Choroid plexus epithelial cell (primary cell): ENCODE results near the gene HMGB2.

Experiments used
- DNase-seq: peaks from one replicate; pipeline ENCODE4 v3.0.0-alpha.2; 2010; ENCODE audit warnings: low read depth
- H3K4me3 ChIP-seq: 2 replicates; pipeline ENCODE4 v1.5.1; 2011; ENCODE audit warnings: low read depth, mild to moderate bottlenecking, control low read depth, low read length, moderate library complexity
- TF ChIP-seq, protein P1 (sequence below): conservative IDR thresholded peaks from 2 replicates; pipeline ENCODE4 v1.5.1; 2011; ENCODE audit warnings: low read depth, mild to moderate bottlenecking, control low read depth, inconsistent platforms, low read length, moderate library complexity

Gene HMGB2

DNA sequence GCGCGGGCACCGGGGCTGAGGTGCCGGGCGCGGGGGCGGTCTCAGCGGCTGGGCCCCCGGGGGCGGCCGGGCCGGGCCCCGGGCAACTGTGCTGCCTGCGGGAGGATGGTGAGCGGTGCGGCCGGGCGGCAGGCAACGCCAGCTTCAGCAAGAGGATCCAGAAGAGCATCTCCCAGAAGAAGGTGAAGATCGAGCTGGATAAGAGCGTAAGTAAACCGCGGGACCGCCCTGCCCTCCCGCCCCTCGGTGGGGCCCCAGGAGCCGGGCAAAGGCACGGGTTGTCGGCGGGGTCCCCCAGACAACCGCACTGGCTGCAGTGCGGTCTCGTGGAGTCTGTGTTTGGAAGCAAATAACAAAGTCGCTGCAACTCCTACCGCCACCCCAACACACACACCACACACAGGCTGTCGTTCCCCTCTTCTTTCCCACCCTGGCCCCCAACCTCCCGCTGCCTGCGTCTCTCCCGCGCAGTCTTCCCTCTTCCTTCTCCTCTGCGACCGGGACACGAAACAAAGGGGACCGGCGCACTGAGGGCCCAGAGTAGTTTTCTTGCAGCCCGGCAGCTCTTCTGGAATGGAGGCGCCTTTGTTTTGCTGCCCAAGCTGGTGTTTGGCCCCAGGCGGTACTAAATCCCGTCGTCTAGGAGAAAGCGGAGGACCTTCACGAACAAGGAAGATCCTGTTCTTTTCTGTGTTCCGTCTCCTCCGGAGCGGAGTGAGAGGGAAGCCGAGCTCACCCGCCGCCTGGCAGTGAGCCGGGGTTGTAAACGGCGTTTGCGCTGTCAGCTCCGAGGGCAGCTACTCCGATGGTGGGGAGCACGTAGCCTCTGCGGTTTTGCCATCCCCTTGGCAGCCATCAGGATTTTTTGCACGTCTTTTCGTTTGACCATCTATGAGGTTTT lies 37.4 kb upstream of the HMGB2 start:
- TF ChIP-seq, protein P1, sequence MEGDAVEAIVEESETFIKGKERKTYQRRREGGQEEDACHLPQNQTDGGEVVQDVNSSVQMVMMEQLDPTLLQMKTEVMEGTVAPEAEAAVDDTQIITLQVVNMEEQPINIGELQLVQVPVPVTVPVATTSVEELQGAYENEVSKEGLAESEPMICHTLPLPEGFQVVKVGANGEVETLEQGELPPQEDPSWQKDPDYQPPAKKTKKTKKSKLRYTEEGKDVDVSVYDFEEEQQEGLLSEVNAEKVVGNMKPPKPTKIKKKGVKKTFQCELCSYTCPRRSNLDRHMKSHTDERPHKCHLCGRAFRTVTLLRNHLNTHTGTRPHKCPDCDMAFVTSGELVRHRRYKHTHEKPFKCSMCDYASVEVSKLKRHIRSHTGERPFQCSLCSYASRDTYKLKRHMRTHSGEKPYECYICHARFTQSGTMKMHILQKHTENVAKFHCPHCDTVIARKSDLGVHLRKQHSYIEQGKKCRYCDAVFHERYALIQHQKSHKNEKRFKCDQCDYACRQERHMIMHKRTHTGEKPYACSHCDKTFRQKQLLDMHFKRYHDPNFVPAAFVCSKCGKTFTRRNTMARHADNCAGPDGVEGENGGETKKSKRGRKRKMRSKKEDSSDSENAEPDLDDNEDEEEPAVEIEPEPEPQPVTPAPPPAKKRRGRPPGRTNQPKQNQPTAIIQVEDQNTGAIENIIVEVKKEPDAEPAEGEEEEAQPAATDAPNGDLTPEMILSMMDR = peak; percentile 22

DNA sequence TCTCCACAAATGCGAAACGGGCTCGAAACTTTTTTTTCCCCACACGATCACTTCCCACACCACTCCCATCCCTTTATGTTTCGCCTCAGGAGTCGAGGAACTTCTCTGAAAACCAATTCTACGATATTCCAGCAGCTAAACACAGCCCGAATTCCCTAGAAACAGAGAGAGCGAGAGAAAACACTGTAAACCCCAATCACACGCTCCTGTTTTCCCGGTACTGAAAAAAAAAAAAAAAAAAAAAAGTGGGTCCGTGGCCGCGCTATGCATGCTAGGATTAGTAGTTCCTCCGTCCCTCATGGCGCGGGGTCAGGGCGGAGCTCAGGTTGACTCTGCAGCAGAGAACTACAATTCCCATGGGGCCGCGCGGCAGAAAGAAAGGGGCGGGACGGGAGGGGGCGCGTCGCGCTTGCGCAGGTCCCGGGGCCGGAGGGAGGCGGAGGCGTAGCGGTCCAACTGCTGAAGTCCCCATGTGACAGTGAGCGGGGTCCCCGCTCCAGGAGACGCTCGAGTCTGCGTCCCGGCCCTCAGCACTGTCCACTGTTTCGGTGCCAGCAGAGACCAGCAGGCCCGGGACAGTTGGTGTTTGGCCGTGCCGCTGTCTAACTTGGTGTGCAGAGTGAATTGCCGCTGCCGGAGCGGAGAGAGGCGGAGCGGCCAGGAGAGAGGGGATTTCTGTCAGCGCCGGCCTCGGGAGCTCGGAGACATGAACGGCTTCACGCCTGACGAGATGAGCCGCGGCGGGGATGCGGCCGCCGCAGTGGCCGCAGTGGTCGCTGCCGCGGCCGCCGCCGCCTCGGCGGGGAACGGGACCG lies 36.5 kb upstream of the HMGB2 start, which contains the start of gene SAP30:
Gene SAP30 (plus strand): TSS at position 478 of the 815 bp plus-strand sequence. CDS start 229 bp downstream, at position 707.
- TF ChIP-seq, protein P1 = no peak
- DNase-seq = peak; percentile 99
- H3K4me3 ChIP-seq = peak within 1 kb of the TSS; percentile 92

More for the DNA sequence above, 37.4 kb upstream of the HMGB2 start:
- peak; percentile 73 for DNase-seq
- peak overlapping the region; percentile 92 for H3K4me3 ChIP-seq

- no peak for DNase-seq
- H3K4me3 ChIP-seq = peak overlapping the region; percentile 71
- TF ChIP-seq, protein P1 = no peak
These were observed 35.9 kb upstream of the HMGB2 start for GRCh38 chr4:173370130-173370476.

DNA sequence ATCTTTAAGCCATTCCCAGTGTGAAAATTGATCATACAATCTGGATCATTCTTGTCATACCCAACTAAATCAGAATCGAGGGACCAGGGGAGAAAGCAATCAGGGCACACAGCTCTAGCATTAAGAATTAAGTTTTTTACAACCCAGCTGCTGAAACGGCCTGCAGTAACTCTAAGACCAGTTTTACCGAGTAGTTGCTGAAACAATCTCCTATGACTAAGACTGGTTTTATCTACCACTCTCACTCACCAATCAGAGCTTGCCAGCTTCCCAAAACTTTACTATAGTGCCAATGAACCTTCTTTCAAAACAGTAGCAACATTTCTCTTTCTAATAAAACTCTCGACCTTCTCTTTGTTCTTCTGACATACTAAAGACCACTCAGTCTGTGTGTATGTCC lies 33.8 kb upstream of the HMGB2 start:
- peak; percentile 30 for DNase-seq
- TF ChIP-seq, protein P1 = no peak
- no peak overlapping the region for H3K4me3 ChIP-seq

DNA sequence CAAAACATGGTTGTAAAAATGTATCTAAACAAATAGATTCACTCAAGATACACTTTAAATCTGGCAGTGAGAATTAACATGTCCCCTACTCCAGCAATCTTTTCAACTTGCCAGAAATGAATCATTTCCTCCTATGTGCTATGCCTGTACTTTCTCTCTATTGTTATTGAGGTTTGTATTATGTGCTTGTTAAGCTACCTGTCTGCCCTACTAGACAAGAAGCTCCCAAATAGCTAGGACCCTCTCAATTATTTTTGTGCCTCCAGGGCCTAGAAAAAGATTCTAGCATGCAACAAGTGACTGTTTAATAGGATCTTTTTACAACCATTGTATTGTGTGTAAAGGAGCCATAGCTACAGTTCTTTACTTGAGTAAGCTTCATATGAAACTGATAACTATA lies 33.1 kb upstream of the HMGB2 start:
- no peak overlapping the region for H3K4me3 ChIP-seq
- TF ChIP-seq, protein P1 = no peak
- peak; percentile 35 for DNase-seq

GRCh38 chr4:173365359-173365996 lies 31.3 kb upstream of the HMGB2 start:
- no peak for DNase-seq
- TF ChIP-seq, protein P1 = no peak
- H3K4me3 ChIP-seq = no peak overlapping the region
